ENCODE data around the gene CRABP1.

The CRABP1 gene

DNA sequence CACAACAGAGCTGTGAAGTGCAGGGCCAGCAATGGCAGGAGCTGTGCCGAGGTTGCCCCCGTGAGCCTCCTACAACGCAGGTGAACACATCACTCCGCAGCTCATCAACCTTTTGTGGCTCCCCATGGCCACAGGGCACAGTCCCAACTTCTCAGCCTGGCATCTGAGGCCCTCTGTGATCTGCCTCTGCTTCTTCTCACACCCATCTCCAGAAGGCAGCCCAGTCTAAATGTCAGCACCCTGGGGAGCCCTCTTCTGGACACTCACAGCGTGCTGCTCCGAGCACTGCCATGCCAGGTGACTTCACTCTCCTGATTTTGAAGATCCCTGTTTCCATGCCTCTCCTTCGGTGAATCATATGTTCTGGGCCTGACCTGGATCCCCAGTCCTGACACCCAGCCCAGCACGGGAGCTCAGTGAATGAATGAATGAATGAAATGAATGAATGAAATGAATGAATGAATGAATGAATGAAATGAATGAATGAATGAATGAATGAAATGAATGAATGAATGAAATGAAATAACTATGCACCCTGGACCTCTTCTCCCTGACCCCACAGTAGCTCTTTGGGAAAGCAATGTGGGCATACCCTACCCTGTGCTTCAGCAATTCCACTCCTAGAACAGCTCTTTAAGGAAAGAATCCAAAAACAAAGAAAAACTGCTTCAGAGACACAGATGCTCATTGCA lies 22.9 kb upstream of the CRABP1 start:
- DNase-seq = peak; percentile 47

- no peak for DNase-seq
Observed at GRCh38 chr15:78319588-78319987, 20.6 kb upstream of the CRABP1 start.

DNA sequence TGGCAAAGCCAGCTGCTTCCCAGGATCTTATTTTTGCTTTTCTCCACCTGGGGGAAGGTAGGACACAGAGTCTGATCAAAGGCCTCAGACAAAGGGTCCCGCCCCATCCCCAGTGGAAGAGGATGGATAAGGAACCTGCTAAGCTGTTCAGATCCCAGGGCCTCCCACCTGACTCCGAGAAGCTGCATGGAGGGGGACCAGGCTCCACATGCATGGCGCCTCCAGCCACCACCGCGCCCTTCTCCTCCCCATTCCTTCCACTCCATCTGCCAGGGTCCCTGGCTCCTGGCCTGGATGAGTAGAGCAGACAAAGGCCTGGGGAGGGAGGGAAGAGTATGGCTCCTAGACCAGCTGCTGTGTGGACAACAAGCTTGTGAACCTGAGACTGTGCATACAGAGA lies 20.0 kb upstream of the CRABP1 start:
- peak; percentile 7 for DNase-seq

- no peak for DNase-seq
Observed at GRCh38 chr15:78321041-78321570, 19.0 kb upstream of the CRABP1 start.

DNA sequence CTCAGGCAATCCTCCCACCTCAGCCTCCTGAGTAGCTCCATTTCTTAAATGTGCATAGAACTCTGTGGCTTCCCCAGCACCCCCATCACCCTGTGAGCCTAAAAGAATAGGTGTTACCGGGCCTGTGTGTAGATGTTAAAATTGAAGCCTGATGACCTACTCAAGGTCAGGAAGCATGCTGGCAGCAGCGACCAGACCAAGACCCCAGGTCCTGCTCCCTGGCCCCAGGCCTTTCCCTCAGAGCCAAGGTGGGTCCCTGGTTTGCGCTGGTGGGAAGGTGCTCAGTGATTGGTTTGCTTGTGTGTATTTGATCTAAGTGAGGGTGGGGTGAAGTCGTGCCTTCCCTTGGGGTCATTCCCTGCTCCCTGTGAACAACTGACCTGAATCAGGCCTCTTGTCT lies 18.4 kb upstream of the CRABP1 start:
- no peak for DNase-seq

- DNase-seq = peak; percentile 84
Observed at GRCh38 chr15:78322243-78322642, 17.9 kb upstream of the CRABP1 start.

GRCh38 chr15:78322724-78323521 lies 17.2 kb upstream of the CRABP1 start:
- DNase-seq = no peak

DNA sequence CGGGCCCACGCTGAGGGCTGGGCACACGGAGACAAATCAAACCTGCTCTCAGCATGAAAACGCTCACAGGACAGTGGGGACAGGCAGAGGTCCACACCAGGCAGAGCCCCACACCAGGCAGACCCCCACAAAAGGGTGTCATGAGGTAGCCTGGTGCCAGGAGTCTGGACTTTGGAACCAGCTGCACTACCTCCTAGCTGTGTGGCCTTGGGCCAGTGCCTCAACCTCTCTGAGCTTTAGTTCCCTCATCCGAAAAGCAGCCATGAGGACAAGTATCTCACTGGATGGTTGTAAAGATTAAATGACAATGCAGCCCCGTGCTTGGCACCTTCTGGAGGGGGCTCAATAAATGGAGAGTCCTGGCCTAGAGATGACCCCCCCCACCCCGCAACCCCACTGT lies 16.5 kb upstream of the CRABP1 start:
- DNase-seq = no peak

DNA sequence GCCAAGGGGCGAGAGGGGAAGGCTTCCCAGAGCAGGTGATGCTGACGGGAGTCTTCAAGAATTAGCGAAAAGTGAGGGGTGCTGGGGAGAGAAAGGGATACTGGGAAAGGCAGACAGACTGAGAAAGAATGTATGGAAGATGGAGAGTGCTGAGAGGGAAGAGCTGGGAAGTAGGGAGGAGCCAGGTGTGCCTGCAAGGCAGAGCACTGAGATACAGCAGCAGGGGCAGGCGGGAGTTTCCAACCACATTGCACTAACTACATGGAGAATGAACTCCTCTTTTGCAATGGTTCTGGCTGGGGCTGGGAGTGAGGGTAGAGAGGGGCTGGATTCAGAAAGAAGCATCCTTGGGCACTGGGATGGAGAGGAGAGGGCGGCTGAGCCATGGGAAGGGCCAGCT lies 16.0 kb upstream of the CRABP1 start:
- no peak for DNase-seq

- no peak for DNase-seq
Observed at GRCh38 chr15:78325092-78325843, 14.9 kb upstream of the CRABP1 start.

- no peak for DNase-seq
Observed at GRCh38 chr15:78327466-78327865, 12.7 kb upstream of the CRABP1 start.

- DNase-seq = no peak
Observed at GRCh38 chr15:78329625-78330024, 10.5 kb upstream of the CRABP1 start.

- DNase-seq = no peak
Observed at GRCh38 chr15:78334845-78335244, 5.3 kb upstream of the CRABP1 start.

GRCh38 chr15:78335985-78336384 lies 4.2 kb upstream of the CRABP1 start:
- DNase-seq = no peak

- DNase-seq = no peak
Observed at GRCh38 chr15:78338781-78339180, 1.4 kb upstream of the CRABP1 start.

DNA sequence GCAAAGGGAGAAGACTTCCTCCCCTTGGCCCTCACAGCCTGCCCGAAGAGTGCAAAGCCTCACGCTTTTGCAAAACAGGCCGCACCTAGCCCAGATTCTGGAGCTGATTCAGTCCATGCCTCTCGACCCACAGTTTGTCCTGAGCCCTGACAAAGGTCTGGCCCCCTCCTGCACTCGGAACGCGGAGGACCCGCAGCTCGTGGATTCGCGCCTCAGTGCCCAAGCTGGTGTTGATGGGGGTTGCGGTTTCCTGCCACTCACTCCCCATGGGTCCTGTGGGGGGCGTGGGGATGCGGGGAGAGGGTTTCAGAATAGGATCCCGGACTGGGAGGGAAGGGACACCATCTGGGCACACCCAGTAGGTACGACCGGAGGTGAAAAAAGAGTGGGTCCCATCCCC lies 594 bp upstream of the CRABP1 start:
- DNase-seq = no peak

GRCh38 chr15:78341057-78341987 lies 1.2 kb downstream of the CRABP1 start:
- DNase-seq = peak; percentile 53

GRCh38 chr15:78342021-78342420 lies 1.9 kb downstream of the CRABP1 start:
- DNase-seq = no peak

GRCh38 chr15:78343276-78344060 lies 3.3 kb downstream of the CRABP1 start:
- no peak for DNase-seq

- DNase-seq = no peak
Observed at GRCh38 chr15:78345396-78346125, 5.4 kb downstream of the CRABP1 start.
